ENCODE measurements around the gene ZNF418.
A peak's percentile ranks its signal among the peaks of the same experiment; 100 is the strongest.
"Not testable (repeated sequence)": the region's sequence is repeated elsewhere in the genome, so short reads cannot be mapped to it uniquely, and the experiment has no call there.

ZNF418 gene

DNA sequence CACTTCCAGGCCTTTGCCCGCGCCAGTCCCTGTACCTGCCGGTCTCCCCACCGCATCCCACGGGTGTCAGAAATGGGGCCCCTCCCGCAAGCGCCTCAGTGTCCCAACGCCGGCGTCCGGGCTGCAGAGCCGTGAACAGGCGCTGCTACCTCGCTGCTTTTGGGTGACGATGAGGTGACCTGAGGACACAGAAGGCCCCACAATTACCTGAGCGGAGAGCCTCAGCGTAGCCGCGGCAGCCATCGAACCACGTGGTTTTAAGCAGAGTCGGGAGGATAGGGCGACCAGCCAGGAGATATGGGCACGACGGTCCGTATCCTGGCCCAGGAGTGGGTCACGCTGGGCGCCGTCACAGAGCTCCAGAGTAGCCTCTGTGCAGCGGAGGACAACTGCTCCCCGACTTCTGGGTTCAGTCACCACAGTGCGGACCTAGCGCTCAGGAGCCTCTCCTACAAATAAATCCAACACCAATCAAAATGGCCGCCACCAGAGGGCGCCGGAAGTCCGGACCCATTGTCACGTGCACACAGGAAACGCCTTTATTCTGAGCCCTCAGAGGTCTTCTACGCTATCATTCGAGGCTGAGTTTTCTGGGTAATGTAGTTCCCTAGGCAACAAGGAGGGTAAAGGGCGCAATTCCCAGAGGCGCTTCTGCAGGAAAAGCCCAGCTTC, 46.5 kb downstream of the ZNF418 start, which contains the start of gene ZNF814:
Gene ZNF814 (minus strand): TSS at position 478 of the 672 bp plus-strand sequence. CDS start 235 bp downstream, at position 243.
- DNase-seq: peak; percentile 89

GRCh38 chr19:57888107-57888559, 47.1 kb downstream of the ZNF418 start:
- DNase-seq: no peak

DNA sequence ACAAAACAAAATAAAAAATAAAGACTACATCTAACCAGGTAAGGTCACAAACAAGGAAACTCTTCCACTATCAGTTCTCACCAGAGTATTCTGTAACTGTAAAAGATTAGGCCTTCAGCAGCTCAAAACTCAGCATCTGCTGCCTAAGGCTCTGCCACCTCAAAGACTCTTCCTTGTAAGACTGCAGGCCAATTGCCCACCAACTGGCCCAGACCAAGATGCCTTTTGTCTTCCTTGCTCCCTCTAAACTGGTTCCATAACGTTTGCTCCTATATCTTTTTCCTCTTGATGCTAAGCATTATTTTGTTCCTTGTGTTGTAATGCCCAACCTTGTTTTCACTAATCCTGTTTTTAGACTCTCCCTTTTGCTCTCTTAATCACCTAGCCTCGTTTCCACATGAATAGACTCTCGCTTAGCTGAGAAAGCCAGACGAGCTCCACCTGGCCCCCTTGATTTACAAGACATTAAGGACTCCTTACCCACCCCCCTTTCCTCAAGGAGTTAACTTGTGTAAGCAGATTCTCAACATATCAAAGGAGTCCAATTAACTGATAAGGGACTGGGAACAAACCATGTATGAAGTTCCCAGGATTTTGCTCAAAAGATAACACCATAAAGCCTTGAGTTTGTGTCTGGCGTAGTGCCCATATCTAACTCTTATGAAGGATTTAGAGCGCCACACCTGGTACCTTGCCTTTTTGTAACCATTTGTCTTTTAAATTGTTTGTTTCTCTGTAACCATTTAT, 47.8 kb downstream of the ZNF418 start:
- DNase-seq: no peak

DNA sequence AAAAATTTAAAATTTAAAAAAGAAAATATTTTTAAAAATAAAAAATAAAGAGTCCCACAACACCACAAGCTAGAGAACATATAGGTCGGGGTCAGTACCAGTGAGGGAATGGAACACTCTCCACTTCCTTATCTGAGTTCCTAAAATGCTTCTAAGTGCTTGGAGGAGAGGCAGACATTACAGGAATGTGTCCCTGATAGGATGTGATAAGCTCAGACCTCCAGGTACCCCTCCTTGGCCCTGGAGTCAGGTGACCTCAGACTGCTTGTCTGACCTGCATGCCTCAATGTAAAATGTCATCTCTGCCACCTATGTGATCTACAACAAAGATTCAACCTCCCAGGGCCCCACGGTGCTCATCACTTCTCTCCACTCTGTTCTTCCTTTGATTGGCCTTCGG, 49.2 kb downstream of the ZNF418 start:
- DNase-seq: no peak

- not testable (repeated sequence) for DNase-seq
Measured at GRCh38 chr19:57873883-57874799, 61.1 kb downstream of the ZNF418 start.

- no peak for DNase-seq
Measured at GRCh38 chr19:57872450-57872849, 62.8 kb downstream of the ZNF418 start.
